SK-N-SH (cell line): Measurements from ENCODE around the gene SLC6A17. TPM values are rescaled to one million over a fixed set of nuclear protein-coding genes. Genes with fewer than 3 reads are reported as not detected.

Source experiments
- CHD2 ChIP-seq: fragments of 150-350 bp; IDR thresholded peaks from 2 replicates; pipeline ENCODE4 v1.6.1; 2018; ENCODE audit warnings: low read length; ENCODE audit not compliant: partially characterized antibody
- EP300 ChIP-seq, 2 experiments: IDR thresholded peaks; 2 replicates each; pipeline versions ENCODE4 v1.4.0 to v1.6.1; 2012; ENCODE audit warnings: borderline replicate concordance in 1 of 2, low read depth in 1 of 2, low read length in 1 of 2
- FOSL2 ChIP-seq: IDR thresholded peaks from 2 replicates; pipeline ENCODE4 v1.4.0; 2012; ENCODE audit warnings: low read depth, mild to moderate bottlenecking, moderate library complexity, borderline replicate concordance
- IRF3 ChIP-seq: fragments of 150-350 bp; IDR thresholded peaks from 2 replicates; pipeline ENCODE4 v1.6.1; 2016; ENCODE audit warnings: mild to moderate bottlenecking, low read depth, low read length
- MEF2A ChIP-seq: IDR thresholded peaks from 2 replicates; pipeline ENCODE4 v1.4.0; 2012; ENCODE audit warnings: low read depth, borderline replicate concordance
- MXI1 ChIP-seq: IDR thresholded peaks from 2 replicates; pipeline ENCODE4 v1.6.1; 2012; ENCODE audit warnings: mild to moderate bottlenecking, low read depth, low read length, improper control_type of control experiment
- SIN3A ChIP-seq: IDR thresholded peaks from 2 replicates; pipeline ENCODE4 v1.6.1; 2012; ENCODE audit warnings: low read depth, mild to moderate bottlenecking, low read length, moderate library complexity, borderline replicate concordance
- SMC3 ChIP-seq: IDR thresholded peaks from 2 replicates; pipeline ENCODE4 v1.6.1; 2012; ENCODE audit warnings: low read depth, low read length, improper control_type of control experiment
- TEAD4 ChIP-seq: IDR thresholded peaks from 2 replicates; pipeline ENCODE4 v1.4.0; 2012; ENCODE audit warnings: mild to moderate bottlenecking, borderline replicate concordance; ENCODE audit not compliant: insufficient read depth
- USF2 ChIP-seq: fragments of 150-350 bp; IDR thresholded peaks from 2 replicates; pipeline ENCODE4 v1.6.1; 2017; ENCODE audit warnings: antibody characterized with exemption, low read length, low read depth, borderline replicate concordance
- polyA plus RNA-seq, 3 experiments: library from polyadenylated mRNA; depleted of rRNA; stranded (reverse); fragments of >200 nt; gene quantifications; 2 replicates each; pipeline ENCODE4 v1.2.3, GENCODE V29; 2012
- TF ChIP-seq, protein P1 (sequence below): IDR thresholded peaks from 2 replicates; pipeline ENCODE4 v1.4.0; 2012; ENCODE audit warnings: low read depth
- TF ChIP-seq, protein P2 (sequence below): IDR thresholded peaks from 2 replicates; pipeline ENCODE4 v1.6.1; 2012; ENCODE audit warnings: mild to moderate bottlenecking, low read depth, low read length, moderate library complexity
- TF ChIP-seq, protein P3 (sequence below): IDR thresholded peaks from 2 replicates; pipeline ENCODE4; 2012

SLC6A17 gene
- polyA plus RNA-seq, 1 of the 3 experiments (the other 2 are of a cell fraction), result 0.67 TPM

- TF ChIP-seq IRF3 (no peak), TEAD4 (no peak), EP300 (IDR thresholded peaks at IDR 0.05; ENCODE audit: borderline replicate concordance in 1 of 2, low read depth in 1 of 2, low read length in 1 of 2) (no peak), CHD2 (peak; percentile 63), MXI1 (peak; percentile 86), USF2 (no peak), MEF2A (no peak), SMC3 (peak; percentile 95), SIN3A (no peak), FOSL2 (no peak)
- TF ChIP-seq, protein P1, sequence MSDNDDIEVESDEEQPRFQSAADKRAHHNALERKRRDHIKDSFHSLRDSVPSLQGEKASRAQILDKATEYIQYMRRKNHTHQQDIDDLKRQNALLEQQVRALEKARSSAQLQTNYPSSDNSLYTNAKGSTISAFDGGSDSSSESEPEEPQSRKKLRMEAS, result no peak; the same call in 1 of the 2 replicates
- TF ChIP-seq, protein P2, sequence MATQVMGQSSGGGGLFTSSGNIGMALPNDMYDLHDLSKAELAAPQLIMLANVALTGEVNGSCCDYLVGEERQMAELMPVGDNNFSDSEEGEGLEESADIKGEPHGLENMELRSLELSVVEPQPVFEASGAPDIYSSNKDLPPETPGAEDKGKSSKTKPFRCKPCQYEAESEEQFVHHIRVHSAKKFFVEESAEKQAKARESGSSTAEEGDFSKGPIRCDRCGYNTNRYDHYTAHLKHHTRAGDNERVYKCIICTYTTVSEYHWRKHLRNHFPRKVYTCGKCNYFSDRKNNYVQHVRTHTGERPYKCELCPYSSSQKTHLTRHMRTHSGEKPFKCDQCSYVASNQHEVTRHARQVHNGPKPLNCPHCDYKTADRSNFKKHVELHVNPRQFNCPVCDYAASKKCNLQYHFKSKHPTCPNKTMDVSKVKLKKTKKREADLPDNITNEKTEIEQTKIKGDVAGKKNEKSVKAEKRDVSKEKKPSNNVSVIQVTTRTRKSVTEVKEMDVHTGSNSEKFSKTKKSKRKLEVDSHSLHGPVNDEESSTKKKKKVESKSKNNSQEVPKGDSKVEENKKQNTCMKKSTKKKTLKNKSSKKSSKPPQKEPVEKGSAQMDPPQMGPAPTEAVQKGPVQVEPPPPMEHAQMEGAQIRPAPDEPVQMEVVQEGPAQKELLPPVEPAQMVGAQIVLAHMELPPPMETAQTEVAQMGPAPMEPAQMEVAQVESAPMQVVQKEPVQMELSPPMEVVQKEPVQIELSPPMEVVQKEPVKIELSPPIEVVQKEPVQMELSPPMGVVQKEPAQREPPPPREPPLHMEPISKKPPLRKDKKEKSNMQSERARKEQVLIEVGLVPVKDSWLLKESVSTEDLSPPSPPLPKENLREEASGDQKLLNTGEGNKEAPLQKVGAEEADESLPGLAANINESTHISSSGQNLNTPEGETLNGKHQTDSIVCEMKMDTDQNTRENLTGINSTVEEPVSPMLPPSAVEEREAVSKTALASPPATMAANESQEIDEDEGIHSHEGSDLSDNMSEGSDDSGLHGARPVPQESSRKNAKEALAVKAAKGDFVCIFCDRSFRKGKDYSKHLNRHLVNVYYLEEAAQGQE, result no peak
- TF ChIP-seq, protein P3, sequence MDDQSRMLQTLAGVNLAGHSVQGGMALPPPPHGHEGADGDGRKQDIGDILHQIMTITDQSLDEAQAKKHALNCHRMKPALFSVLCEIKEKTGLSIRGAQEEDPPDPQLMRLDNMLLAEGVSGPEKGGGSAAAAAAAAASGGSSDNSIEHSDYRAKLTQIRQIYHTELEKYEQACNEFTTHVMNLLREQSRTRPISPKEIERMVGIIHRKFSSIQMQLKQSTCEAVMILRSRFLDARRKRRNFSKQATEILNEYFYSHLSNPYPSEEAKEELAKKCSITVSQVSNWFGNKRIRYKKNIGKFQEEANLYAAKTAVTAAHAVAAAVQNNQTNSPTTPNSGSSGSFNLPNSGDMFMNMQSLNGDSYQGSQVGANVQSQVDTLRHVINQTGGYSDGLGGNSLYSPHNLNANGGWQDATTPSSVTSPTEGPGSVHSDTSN, result no peak
These were observed 44.0 kb upstream of the SLC6A17 start (continued) for GRCh38 chr1:110106013-110106941.
